WTC11 (cell line): Measurements from ENCODE around the gene TP53AIP1.

Source experiments
- CTCF ChIP-seq: fragments of 200-600 bp; IDR thresholded peaks from 2 replicates; pipeline ENCODE4 v1.8.0; 2022; ENCODE audit warnings: antibody characterized with exemption
- ESRRA ChIP-seq: sonication (generic); formaldehyde crosslinking; IDR thresholded peaks from 2 replicates; pipeline ENCODE4 v1.8.1; 2022; ENCODE audit warnings: mild to moderate bottlenecking, missing genetic modification reagents, borderline replicate concordance
- HMGA2 ChIP-seq: fragments of 250-450 bp; sonication (Bioruptor Pico); IDR thresholded peaks from 2 replicates; pipeline ENCODE4 v1.4.0; 2021; ENCODE audit warnings: mild to moderate bottlenecking, moderate library complexity
- MAX ChIP-seq: sonication (generic); formaldehyde crosslinking; IDR thresholded peaks from 2 replicates; pipeline ENCODE4 v1.8.0; 2022; ENCODE audit warnings: mild to moderate bottlenecking, missing genetic modification reagents
- SP1 ChIP-seq: sonication (generic); formaldehyde crosslinking; conservative IDR thresholded peaks from 2 replicates; pipeline ENCODE4 v1.8.1; 2022; ENCODE audit warnings: missing genetic modification reagents
- ZNF232 ChIP-seq: sonication (generic); formaldehyde crosslinking; IDR thresholded peaks from 2 replicates; pipeline ENCODE4 v1.8.0; 2022; ENCODE audit warnings: mild to moderate bottlenecking, missing genetic modification reagents
- TF ChIP-seq, protein P1 (sequence below): sonication (generic); formaldehyde crosslinking; IDR thresholded peaks from 2 replicates; pipeline ENCODE4 v1.8.1; 2023; ENCODE audit warnings: mild to moderate bottlenecking, moderate library complexity, missing genetic modification reagents
- TF ChIP-seq, protein P2 (sequence below): sonication (generic); formaldehyde crosslinking; IDR thresholded peaks from 2 replicates; pipeline ENCODE4 v1.8.1; 2022; ENCODE audit warnings: mild to moderate bottlenecking, missing genetic modification reagents, moderate library complexity, borderline replicate concordance
- TF ChIP-seq, protein P3 (sequence below): sonication (generic); formaldehyde crosslinking; IDR thresholded peaks from 2 replicates; pipeline ENCODE4 v1.8.1; 2023; ENCODE audit warnings: mild to moderate bottlenecking, missing genetic modification reagents, moderate library complexity
- TF ChIP-seq, protein P4 (sequence below): sonication (generic); formaldehyde crosslinking; IDR thresholded peaks from 2 replicates; pipeline ENCODE4 v1.8.0; 2023; ENCODE audit warnings: missing genetic modification reagents
- TF ChIP-seq, protein P5 (sequence below): fragments of 250-450 bp; sonication (Bioruptor Pico); IDR thresholded peaks from 2 replicates; pipeline ENCODE4 v1.9.0; 2021; ENCODE audit warnings: mild to moderate bottlenecking

DNA sequence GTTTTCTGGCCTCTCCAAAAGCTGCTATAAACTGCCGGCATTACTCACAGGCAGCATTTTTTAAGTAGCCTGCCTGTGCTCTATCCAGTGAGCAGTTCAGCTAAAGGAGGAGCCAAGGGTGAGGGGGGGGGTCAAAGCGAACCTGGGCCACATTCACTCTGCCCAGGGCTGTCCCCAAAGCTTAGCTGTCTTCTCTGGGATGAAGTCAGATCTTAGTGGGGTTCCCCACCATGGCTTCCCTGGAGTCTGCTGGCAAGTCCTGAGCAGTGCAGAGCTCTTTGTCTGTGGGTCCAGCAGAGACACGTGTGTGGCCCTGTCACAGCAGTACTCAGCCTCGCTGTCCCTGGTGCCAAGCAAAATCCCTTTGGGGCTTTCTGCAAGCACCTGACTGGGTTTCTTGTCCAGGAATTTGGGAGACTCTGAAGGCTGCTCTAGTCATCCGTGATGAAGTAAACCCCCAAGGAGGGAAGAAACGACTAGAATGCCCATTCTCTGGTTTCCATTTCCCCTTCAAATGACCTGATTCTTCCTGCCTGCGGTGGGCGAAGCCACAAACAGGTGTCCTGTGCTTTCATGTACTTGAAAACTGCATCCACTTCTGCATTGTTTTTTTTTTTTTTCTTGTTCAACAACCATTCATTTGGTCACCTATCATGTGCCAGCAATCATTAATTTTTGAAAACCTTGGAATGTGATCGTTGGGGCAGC is 48.9 kb downstream of the TP53AIP1 start:
- no peak for TF ChIP-seq CTCF
- no peak for TF ChIP-seq ESRRA (CRISPR knock-in tag)
- TF ChIP-seq SP1 (CRISPR knock-in tag) = no peak
- no peak for TF ChIP-seq ZNF232
- TF ChIP-seq MAX = no peak
- no peak for TF ChIP-seq HMGA2
- TF ChIP-seq, protein P1, sequence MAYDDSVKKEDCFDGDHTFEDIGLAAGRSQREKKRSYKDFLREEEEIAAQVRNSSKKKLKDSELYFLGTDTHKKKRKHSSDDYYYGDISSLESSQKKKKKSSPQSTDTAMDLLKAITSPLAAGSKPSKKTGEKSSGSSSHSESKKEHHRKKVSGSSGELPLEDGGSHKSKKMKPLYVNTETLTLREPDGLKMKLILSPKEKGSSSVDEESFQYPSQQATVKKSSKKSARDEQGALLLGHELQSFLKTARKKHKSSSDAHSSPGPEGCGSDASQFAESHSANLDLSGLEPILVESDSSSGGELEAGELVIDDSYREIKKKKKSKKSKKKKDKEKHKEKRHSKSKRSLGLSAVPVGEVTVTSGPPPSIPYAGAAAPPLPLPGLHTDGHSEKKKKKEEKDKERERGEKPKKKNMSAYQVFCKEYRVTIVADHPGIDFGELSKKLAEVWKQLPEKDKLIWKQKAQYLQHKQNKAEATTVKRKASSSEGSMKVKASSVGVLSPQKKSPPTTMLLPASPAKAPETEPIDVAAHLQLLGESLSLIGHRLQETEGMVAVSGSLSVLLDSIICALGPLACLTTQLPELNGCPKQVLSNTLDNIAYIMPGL (CRISPR knock-in tag) = no peak
- TF ChIP-seq, protein P2, sequence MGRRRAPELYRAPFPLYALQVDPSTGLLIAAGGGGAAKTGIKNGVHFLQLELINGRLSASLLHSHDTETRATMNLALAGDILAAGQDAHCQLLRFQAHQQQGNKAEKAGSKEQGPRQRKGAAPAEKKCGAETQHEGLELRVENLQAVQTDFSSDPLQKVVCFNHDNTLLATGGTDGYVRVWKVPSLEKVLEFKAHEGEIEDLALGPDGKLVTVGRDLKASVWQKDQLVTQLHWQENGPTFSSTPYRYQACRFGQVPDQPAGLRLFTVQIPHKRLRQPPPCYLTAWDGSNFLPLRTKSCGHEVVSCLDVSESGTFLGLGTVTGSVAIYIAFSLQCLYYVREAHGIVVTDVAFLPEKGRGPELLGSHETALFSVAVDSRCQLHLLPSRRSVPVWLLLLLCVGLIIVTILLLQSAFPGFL (CRISPR knock-in tag) = no peak
- TF ChIP-seq, protein P3, sequence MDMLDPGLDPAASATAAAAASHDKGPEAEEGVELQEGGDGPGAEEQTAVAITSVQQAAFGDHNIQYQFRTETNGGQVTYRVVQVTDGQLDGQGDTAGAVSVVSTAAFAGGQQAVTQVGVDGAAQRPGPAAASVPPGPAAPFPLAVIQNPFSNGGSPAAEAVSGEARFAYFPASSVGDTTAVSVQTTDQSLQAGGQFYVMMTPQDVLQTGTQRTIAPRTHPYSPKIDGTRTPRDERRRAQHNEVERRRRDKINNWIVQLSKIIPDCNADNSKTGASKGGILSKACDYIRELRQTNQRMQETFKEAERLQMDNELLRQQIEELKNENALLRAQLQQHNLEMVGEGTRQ (CRISPR knock-in tag) = no peak
- TF ChIP-seq, protein P4, sequence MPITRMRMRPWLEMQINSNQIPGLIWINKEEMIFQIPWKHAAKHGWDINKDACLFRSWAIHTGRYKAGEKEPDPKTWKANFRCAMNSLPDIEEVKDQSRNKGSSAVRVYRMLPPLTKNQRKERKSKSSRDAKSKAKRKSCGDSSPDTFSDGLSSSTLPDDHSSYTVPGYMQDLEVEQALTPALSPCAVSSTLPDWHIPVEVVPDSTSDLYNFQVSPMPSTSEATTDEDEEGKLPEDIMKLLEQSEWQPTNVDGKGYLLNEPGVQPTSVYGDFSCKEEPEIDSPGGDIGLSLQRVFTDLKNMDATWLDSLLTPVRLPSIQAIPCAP (CRISPR knock-in tag) = no peak
- TF ChIP-seq, protein P5, sequence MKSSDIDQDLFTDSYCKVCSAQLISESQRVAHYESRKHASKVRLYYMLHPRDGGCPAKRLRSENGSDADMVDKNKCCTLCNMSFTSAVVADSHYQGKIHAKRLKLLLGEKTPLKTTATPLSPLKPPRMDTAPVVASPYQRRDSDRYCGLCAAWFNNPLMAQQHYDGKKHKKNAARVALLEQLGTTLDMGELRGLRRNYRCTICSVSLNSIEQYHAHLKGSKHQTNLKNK (CRISPR knock-in tag) = no peak
